SW480 (cell line): ENCODE data around the gene CASTOR2.
"Not testable (repeated sequence)": the region's sequence is repeated elsewhere in the genome, so short reads cannot be mapped to it uniquely, and the experiment has no call there.

Experiments used
- DNase-seq: peaks from one replicate; pipeline ENCODE4 v3.0.0-alpha.2; 2016; ENCODE audit warnings: low spot score

Gene CASTOR2

GRCh38 chr7:74964511-74965119, at the start of gene CASTOR2:
Gene CASTOR2, plus strand, starts transcription at chr7:74964705. Its CDS starts 281 bp downstream, at chr7:74964986.
- DNase-seq = not testable (repeated sequence)

GRCh38 chr7:74922321-74922890, 42.1 kb upstream of the CASTOR2 start:
- not testable (repeated sequence) for DNase-seq

GRCh38 chr7:74923644-74924043, 40.9 kb upstream of the CASTOR2 start:
- DNase-seq = not testable (repeated sequence)

GRCh38 chr7:74926968-74927367, 37.5 kb upstream of the CASTOR2 start:
- not testable (repeated sequence) for DNase-seq

- not testable (repeated sequence) for DNase-seq
Measured at GRCh38 chr7:74931563-74932328, 32.8 kb upstream of the CASTOR2 start.

GRCh38 chr7:74939429-74939828, 25.1 kb upstream of the CASTOR2 start:
- DNase-seq = not testable (repeated sequence)

- DNase-seq = not testable (repeated sequence)
Measured at GRCh38 chr7:74941302-74942069, 23.0 kb upstream of the CASTOR2 start.

- not testable (repeated sequence) for DNase-seq
Measured at GRCh38 chr7:74943923-74944322, 20.6 kb upstream of the CASTOR2 start.

- not testable (repeated sequence) for DNase-seq
Measured at GRCh38 chr7:74947741-74948140, 16.8 kb upstream of the CASTOR2 start.

GRCh38 chr7:74953774-74954173, 10.7 kb upstream of the CASTOR2 start:
- DNase-seq = not testable (repeated sequence)

- DNase-seq = not testable (repeated sequence)
Measured at GRCh38 chr7:74958328-74958727, 6.2 kb upstream of the CASTOR2 start.

GRCh38 chr7:74963704-74964510, 598 bp upstream of the CASTOR2 start:
- not testable (repeated sequence) for DNase-seq

- not testable (repeated sequence) for DNase-seq
Measured at GRCh38 chr7:74966208-74966854, 1.8 kb downstream of the CASTOR2 start.

- not testable (repeated sequence) for DNase-seq
Measured at GRCh38 chr7:74966909-74967308, 2.4 kb downstream of the CASTOR2 start.

GRCh38 chr7:74971431-74971830, 6.9 kb downstream of the CASTOR2 start:
- DNase-seq = not testable (repeated sequence)

- not testable (repeated sequence) for DNase-seq
Measured at GRCh38 chr7:74972377-74972776, 7.9 kb downstream of the CASTOR2 start.

GRCh38 chr7:74975959-74976358, 11.5 kb downstream of the CASTOR2 start:
- DNase-seq = not testable (repeated sequence)

- DNase-seq = not testable (repeated sequence)
Measured at GRCh38 chr7:74977523-74977922, 13.0 kb downstream of the CASTOR2 start.

GRCh38 chr7:74988436-74988835, 23.9 kb downstream of the CASTOR2 start:
- DNase-seq = not testable (repeated sequence)

GRCh38 chr7:74993121-74993520, 28.6 kb downstream of the CASTOR2 start:
- no peak for DNase-seq
